GM12801 (cell line): Measurements from ENCODE around the gene TRPM1.

Experiments
- TF ChIP-seq, protein P1 (sequence below): IDR thresholded peaks from one replicate; pipeline ENCODE4 v1.5.1; 2011; ENCODE audit warnings: control low read depth; ENCODE audit not compliant: insufficient read length; ENCODE audit errors: extremely low read depth

The TRPM1 gene

GRCh38 chr15:31130576-31131237, 29.2 kb upstream of the TRPM1 start:
- TF ChIP-seq, protein P1, sequence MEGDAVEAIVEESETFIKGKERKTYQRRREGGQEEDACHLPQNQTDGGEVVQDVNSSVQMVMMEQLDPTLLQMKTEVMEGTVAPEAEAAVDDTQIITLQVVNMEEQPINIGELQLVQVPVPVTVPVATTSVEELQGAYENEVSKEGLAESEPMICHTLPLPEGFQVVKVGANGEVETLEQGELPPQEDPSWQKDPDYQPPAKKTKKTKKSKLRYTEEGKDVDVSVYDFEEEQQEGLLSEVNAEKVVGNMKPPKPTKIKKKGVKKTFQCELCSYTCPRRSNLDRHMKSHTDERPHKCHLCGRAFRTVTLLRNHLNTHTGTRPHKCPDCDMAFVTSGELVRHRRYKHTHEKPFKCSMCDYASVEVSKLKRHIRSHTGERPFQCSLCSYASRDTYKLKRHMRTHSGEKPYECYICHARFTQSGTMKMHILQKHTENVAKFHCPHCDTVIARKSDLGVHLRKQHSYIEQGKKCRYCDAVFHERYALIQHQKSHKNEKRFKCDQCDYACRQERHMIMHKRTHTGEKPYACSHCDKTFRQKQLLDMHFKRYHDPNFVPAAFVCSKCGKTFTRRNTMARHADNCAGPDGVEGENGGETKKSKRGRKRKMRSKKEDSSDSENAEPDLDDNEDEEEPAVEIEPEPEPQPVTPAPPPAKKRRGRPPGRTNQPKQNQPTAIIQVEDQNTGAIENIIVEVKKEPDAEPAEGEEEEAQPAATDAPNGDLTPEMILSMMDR, result no peak

DNA sequence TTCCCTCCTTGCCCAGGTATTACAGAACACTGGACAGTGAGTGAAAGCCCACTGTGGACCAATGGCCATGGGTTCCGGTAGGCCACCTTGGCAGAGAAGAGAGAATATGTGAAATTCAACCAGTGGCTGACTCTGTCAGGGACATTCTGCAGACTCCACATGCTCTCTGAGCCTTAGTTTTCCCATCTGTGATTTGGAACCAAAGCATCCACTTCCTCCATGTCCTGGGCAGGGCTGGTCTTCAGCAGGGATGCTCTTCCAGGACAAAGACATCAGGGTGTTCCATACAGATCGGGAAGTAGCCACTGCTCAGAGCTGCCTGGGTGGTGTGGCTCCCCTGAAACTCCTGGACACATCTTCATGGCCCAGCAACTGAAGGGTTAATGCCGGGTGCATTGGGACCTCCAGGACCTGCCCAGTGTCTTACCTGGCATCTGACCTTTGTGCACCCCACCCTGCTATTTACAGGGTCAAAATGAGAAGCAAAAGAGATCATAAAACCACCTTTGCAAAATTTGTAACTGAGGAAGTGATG, 28.3 kb upstream of the TRPM1 start:
- TF ChIP-seq, protein P1, result no peak

DNA sequence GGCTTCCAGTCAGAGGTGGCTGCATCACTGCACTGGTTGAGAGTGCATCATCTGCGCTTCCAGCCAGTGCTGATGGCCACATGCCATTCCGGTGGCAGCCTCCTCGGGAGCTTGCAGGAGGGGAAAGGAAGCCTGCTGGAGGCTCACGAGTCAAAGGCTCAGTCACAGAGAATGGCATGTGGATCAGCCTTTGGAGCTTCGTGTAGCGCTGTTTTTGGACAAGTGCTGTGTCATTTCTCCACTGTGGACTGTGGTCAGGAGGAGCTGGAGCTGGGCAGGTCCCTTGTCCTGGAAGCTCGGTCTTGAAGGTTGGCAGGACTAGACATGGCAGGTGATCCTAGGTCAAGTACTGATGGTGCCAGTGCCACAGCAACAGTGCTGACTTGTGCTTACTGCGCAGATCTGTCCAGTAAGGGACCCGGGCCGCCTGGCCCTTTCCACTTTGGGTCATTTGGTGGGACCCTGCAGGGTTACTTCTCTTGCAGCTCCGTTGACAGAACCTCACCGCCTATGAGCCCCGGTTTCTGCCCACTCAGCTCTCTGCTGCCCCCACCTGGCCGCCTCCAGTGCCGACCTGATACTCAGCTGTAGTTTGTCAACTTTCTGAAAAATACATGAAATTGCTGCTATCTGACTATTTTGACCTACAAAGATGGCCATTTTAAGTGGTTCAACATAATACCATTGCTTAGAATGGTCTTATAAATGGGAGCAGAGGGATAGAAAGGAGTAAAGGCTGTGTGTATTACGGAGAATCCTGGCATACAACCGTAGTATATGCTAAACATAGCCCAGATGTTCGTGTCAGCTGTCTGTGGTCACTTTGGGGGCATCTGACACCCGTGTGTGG, 27.6 kb upstream of the TRPM1 start:
- TF ChIP-seq, protein P1, result no peak

DNA sequence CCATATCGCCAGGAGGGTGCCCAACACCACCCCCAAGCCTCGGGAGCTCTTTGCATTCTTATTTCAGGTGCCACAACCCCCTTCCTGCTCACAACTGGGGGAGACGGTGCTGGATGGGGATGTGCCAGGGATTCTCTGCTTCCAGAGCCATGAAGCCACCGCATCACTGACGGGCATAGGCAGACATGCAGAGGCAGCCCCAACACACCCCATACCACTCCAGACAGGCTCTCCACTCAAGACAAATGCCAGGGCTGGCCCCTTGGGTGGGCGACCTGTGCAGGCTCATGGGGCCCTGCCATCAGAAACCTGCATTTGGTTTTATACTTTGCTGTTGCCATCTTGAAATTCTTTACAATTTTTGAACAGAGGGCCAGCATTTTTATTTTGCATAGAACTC, 27.0 kb upstream of the TRPM1 start:
- TF ChIP-seq, protein P1, result no peak

GRCh38 chr15:31127596-31128261, 26.2 kb upstream of the TRPM1 start:
- TF ChIP-seq, protein P1, result no peak

- TF ChIP-seq, protein P1, result no peak
Measured at GRCh38 chr15:31125061-31125460, 23.5 kb upstream of the TRPM1 start.

GRCh38 chr15:31116423-31117030, 15.0 kb upstream of the TRPM1 start:
- TF ChIP-seq, protein P1, result no peak
